Articular chondrocyte of knee joint (primary cell): ENCODE data around the gene UTS2. TPM values are rescaled to one million over a fixed set of nuclear protein-coding genes. Genes with fewer than 3 reads are reported as not detected.

Experiments used
- total RNA-seq: library from RNA; depleted of rRNA; stranded (reverse); fragments of >200 nt; gene quantifications from 2 replicates; pipeline ENCODE4 v1.2.3, GENCODE V29; 2012

The UTS2 gene
- 0.11 TPM in 1 of 2 replicates, not detected in the other for total RNA-seq

GRCh38 chr1:7852804-7853683, at the start of gene UTS2:
UTS2 (minus strand) TSS chr1:7853065; CDS start chr1:7853003, 62 bp downstream.

Other genes with a start within 250 kb of the UTS2 start
- gene VAMP3, start 81.8 kb downstream of the UTS2 start, total RNA-seq: 154 and 201 TPM in 2 replicates
- 15.3 and 18.7 TPM in 2 replicates for gene PER3, start 68.8 kb downstream of the UTS2 start, total RNA-seq
- gene TNFRSF9, start 87.8 kb upstream of the UTS2 start, total RNA-seq: 0.13 and 0.65 TPM in 2 replicates
- gene PARK7, start 108.6 kb upstream of the UTS2 start, total RNA-seq: 234 and 254 TPM in 2 replicates
- 96.4 and 120 TPM in 2 replicates for gene ERRFI1, start 173.2 kb upstream of the UTS2 start, total RNA-seq